ENCODE data around the gene KMT5C. TPM values are rescaled to one million over a fixed set of nuclear protein-coding genes. Genes with fewer than 3 reads are reported as not detected.

Gene KMT5C
- total RNA-seq, 4 donors from 2014 or later: 16.5 to 25.4 (median 20.3) TPM

DNA sequence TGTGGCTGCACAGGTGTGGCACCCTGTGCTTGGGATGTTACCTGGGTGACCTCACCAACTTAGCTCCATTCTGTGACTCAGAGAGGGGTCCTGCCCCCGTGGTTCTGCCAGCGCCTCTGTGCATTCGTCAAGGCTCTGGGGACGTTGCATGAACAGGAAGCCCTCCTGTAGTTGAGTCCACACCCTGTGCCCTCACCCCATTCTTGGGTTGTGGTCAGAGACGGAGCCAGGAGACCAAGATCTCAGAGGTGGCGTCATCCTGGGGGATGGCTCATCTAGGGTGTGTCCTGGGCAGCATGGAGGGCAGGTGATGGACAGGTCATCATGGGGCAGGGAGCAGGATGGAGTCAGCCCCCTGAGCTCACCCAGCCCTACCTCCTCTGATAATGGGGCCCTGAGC, 12.4 kb downstream of the KMT5C start:
- no peak for DNase-seq (ENCODE audit: low spot score in 2 of 2)
- no peak overlapping the region for H3K4me3 ChIP-seq (ENCODE audit: low read depth, poor library complexity, severe bottlenecking)
- no peak for TF ChIP-seq POLR2A (IDR thresholded peaks at IDR 0.05)
- TF ChIP-seq, protein P1, sequence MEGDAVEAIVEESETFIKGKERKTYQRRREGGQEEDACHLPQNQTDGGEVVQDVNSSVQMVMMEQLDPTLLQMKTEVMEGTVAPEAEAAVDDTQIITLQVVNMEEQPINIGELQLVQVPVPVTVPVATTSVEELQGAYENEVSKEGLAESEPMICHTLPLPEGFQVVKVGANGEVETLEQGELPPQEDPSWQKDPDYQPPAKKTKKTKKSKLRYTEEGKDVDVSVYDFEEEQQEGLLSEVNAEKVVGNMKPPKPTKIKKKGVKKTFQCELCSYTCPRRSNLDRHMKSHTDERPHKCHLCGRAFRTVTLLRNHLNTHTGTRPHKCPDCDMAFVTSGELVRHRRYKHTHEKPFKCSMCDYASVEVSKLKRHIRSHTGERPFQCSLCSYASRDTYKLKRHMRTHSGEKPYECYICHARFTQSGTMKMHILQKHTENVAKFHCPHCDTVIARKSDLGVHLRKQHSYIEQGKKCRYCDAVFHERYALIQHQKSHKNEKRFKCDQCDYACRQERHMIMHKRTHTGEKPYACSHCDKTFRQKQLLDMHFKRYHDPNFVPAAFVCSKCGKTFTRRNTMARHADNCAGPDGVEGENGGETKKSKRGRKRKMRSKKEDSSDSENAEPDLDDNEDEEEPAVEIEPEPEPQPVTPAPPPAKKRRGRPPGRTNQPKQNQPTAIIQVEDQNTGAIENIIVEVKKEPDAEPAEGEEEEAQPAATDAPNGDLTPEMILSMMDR (IDR thresholded peaks at IDR 0.05): no peak
- intact Hi-C loops (cut with DNase I; ENCODE audit: low total_unique reads): no loop called here
- WGBS, 2 donors: 49 to 87% methylated on average over 6 of the region's 6 CpGs

DNA sequence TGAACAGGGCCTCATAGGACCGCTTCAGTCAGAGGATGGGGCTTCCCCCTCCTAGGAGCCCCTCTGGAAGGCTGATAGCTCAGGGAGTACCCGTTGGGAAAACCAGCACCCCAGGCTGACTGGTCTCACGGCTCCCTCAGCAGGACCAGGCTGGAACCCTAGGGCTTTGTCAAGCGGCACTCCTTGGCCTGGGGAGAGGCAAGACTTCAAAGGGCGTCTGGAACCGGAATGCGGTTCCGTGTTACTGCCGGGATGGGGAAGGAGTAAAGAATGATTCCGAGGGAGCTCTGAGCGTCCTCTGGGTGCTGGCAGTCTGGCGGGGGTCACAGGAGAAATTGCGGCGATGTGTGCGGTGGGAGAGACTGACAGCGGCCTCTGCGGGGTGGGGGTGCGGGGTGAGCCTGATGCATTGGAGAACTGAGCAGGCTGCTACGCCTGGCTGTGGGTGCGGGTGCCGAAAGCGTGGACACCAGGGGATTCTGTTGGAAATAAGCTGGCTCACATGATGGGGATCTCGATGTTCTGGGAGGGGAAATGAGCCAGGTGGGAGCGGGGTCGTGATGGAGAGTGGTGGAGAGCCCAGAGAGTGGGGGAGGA, 13.0 kb downstream of the KMT5C start:
- TF ChIP-seq POLR2A (IDR thresholded peaks at IDR 0.05): no peak
- TF ChIP-seq, protein P1 (IDR thresholded peaks at IDR 0.05): no peak
- 71 to 75% methylated on average over 23 to 25 of the region's 25 CpGs for WGBS, 2 donors
- DNase-seq (ENCODE audit: low spot score in 2 of 2): no peak
- H3K4me3 ChIP-seq (ENCODE audit: low read depth, poor library complexity, severe bottlenecking): no peak overlapping the region
- intact Hi-C loops (cut with DNase I; ENCODE audit: low total_unique reads): no loop called here

DNA sequence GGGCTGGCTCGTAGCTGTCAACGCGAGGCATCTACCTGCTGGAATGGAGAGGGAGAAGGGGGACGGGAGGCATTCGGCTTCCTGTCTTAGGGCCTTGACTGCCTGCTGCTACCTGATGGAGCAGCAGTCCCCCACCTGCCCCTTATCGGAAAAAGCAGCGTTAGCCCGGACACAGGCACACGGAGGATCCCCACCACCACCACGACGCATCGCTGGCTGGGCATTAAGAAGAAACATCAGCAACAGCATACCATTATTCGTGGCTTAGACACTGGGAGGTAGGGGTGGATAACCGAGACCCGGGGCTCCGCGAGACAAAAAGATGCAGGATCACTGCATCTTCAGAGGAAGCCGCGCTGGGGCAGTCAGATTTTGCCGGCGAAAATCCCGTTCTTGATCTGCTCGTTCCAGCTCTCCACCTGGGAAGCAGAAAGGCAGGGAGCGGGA, 13.7 kb downstream of the KMT5C start:
- no peak overlapping the region for H3K4me3 ChIP-seq (ENCODE audit: low read depth, poor library complexity, severe bottlenecking)
- TF ChIP-seq, protein P1 (IDR thresholded peaks at IDR 0.05): no peak
- no peak for TF ChIP-seq POLR2A (IDR thresholded peaks at IDR 0.05)
- DNase-seq (ENCODE audit: low spot score in 2 of 2): no peak
- intact Hi-C loops (cut with DNase I; ENCODE audit: low total_unique reads): no loop called here
- WGBS, 2 donors: 5 to 15% methylated on average over 23 to 24 of the region's 24 CpGs

DNA sequence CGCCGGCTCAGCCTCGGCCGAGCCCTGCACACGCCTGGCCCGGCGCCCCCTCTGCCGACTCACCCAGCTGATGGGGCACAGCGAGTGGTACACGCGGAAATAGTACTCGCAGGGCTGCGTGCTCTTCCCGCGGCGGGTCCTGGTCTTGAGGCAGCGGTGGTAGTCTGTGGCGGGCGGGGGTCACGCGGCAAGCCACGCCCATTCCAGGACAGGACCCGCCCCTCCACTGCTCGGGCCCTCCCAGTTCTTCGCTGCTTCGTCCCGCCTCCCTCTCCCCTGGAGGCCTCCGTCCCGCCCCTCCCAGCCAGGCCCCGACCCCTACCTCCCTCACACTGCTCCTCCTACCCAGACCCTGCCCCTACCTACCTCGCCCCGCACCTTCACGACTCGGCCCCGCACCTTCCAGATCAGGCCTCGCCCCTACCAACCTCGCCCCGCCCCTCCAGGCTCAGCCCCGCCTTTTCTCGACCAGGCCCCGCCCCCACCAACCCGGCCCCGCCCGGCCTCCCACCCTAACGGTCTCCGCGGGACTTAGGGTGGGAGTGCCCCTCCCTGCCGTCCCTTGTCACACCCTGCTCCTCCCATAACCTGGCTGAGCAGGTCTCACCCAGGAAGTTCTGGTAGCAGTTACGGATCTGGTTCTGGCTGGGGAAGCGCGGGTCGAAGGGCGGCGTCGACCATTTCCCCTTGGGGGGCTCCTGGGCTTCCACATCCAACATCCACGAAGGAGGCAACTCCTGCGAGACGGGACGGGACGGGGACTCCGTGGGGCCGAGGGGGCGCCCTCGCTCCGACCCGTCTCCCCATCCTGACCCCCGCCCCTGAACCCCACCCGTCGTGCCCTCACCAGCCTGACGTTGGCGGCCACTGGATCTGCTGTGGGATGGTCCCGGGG, 14.4 kb downstream of the KMT5C start:
- H3K4me3 ChIP-seq (ENCODE audit: low read depth, poor library complexity, severe bottlenecking): no peak overlapping the region
- TF ChIP-seq, protein P1 (IDR thresholded peaks at IDR 0.05): no peak
- TF ChIP-seq POLR2A (IDR thresholded peaks at IDR 0.05): no peak
- intact Hi-C loops (cut with DNase I; ENCODE audit: low total_unique reads): no loop called here
- no peak for DNase-seq (ENCODE audit: low spot score in 2 of 2)
- WGBS, 2 donors: 1 to 3% methylated on average over 26 to 39 of the region's 72 CpGs

DNA sequence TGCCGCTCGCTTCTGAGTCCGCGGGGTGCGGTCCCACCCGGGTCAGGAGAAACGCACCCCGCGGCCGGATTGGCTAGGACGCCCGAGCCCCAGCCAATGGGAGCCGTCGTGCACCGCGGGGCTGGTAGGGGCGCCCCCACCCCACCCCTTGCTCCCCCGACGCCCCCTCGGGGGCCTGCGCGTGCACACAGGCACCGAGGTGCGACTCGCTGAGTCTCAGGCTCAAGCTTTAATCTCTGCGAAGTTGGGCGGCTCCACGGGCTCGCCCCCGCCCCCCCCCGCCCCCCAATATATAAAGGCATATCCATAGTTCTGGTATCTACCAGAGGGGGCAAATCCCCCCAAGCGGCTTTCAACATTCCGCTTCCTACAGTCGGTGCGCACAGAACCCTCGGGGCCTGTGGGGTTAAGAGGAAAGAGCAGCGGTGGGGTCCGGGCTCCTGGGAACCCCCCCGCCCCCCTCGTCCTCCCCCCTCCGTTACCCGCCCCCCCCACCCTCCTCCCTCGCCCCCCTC, 15.1 kb downstream of the KMT5C start, which contains the start of gene COX6B2:
Gene COX6B2, minus strand, starts transcription at position 22 of the 515 bp plus-strand sequence. CDS start 198 bp downstream, outside the sequence.
- WGBS, 2 donors: 1 to 2% methylated on average over 11 to 17 of the region's 43 CpGs
- intact Hi-C loops (cut with DNase I; ENCODE audit: low total_unique reads): no loop called here
- H3K4me3 ChIP-seq (ENCODE audit: low read depth, poor library complexity, severe bottlenecking): no peak within 1 kb of the TSS
- DNase-seq (ENCODE audit: low spot score in 2 of 2): no peak
- TF ChIP-seq, protein P1 (IDR thresholded peaks at IDR 0.05): no peak
- TF ChIP-seq POLR2A (IDR thresholded peaks at IDR 0.05): no peak
